PC-9 (cell line): ENCODE data around the gene UBAP2L.

Experiments used
- CTCF ChIP-seq: fragments of 200-600 bp; sonication (generic); conservative IDR thresholded peaks from 2 replicates; pipeline ENCODE4 v1.6.1; 2017; ENCODE audit warnings: mixed run types, antibody characterized with exemption, mild to moderate bottlenecking, moderate library complexity
- EZH2 ChIP-seq: fragments of 200-600 bp; sonication (generic); IDR thresholded peaks from 2 replicates; pipeline ENCODE4 v1.8.0; 2017; ENCODE audit warnings: antibody characterized with exemption, low read depth

- TF ChIP-seq CTCF (no peak), EZH2 (no peak)
Measured at GRCh38 chr1:154212083-154212482, 8.7 kb upstream of the UBAP2L start.
